B cell (primary cell): ENCODE data around the gene ASB2. TPM values are rescaled to one million over a fixed set of nuclear protein-coding genes. Genes with fewer than 3 reads are reported as not detected.

Source experiments
- ATAC-seq: fragments of 200-7000 bp; cut with Tn5 transposase; one replicate; pipeline ENCODE4 v1.10.0; 2021; ENCODE audit warnings: low read depth, mild to moderate bottlenecking, moderate number of reproducible peaks, moderate library complexity
- CTCF ChIA-PET: fragments of 350-600 bp; sonication (Branson Sonifier 250); formaldehyde crosslinking; loops from one replicate; lab custom pipeline; 2021; ENCODE audit warnings: antibody characterized with exemption, inconsistent platforms; lab: Charles Lee
- POLR2A ChIA-PET: fragments of 350-600 bp; sonication (Branson Sonifier 250); formaldehyde crosslinking; loops from one replicate; lab custom pipeline; 2021; ENCODE audit warnings: antibody characterized with exemption; lab: Charles Lee
- DNase-seq: peaks from one replicate; pipeline ENCODE4 v3.0.0; 2013
- H2AFZ ChIP-seq: 2 replicates; pipeline ENCODE4 v1.6.1; 2012; ENCODE audit warnings: mild to moderate bottlenecking, low read depth, low read length; ENCODE audit not compliant: insufficient read depth, poor library complexity, severe bottlenecking
- H3K27ac ChIP-seq, 2 donors: 1 replicate in 1 of 2; 2 replicates in 1 of 2; pipeline ENCODE4 v1.5.1; 2012 to 2013; ENCODE audit warnings: low read length in 2 of 2, mild to moderate bottlenecking in 2 of 2, moderate library complexity in 1 of 2
- H3K27me3 ChIP-seq, 4 experiments: fragments of 200-600 bp in 1 of 4; sonication (generic) in 1 of 4; replicated peaks in 1 of 4; 1 replicate in 2 of 4; 2 replicates in 2 of 4; pipeline versions ENCODE4 v1.6.1 to v1.7.0; 2013 to 2016; ENCODE audit warnings: low read length in 3 of 4, mild to moderate bottlenecking in 2 of 4, mixed read lengths in 1 of 4, moderate library complexity in 1 of 4; ENCODE audit not compliant: insufficient read depth in 4 of 4, control insufficient read depth in 3 of 4; ENCODE audit errors: control extremely low read depth in 1 of 4
- H3K36me3 ChIP-seq, 2 experiments: replicated peaks in 1 of 2; 1 replicate in 1 of 2; 2 replicates in 1 of 2; pipeline versions ENCODE4 v1.6.1 to v1.7.1; 2013; ENCODE audit warnings: low read length in 1 of 2; ENCODE audit not compliant: insufficient read depth in 2 of 2, control insufficient read depth in 1 of 2; ENCODE audit errors: control extremely low read depth in 1 of 2, extremely low read depth in 1 of 2
- H3K4me1 ChIP-seq, 2 donors: fragments of 200-600 bp in 1 of 2; sonication (generic) in 1 of 2; 1 replicate in 1 of 2; 2 replicates in 1 of 2; pipeline versions ENCODE4 v1.5.1 to v1.6.1; 2013 to 2017; ENCODE audit warnings: low read length in 2 of 2; ENCODE audit not compliant: control insufficient read depth in 2 of 2, insufficient read depth in 2 of 2
- H3K4me2 ChIP-seq: replicated peaks from 2 replicates; pipeline ENCODE3; 2012; ENCODE audit warnings: mild to moderate bottlenecking, low read depth, low read length; ENCODE audit not compliant: poor library complexity, severe bottlenecking
- H3K4me3 ChIP-seq, 5 experiments: fragments of 200-600 bp in 1 of 5; sonication (generic) in 1 of 5; 1 replicate in 3 of 5; 2 replicates in 2 of 5; pipeline versions ENCODE4 v1.5.1 to v1.7.0; 2011 to 2016; ENCODE audit warnings: low read length in 4 of 5, mild to moderate bottlenecking in 4 of 5, low read depth in 2 of 5, control low read depth in 1 of 5, moderate library complexity in 1 of 5; ENCODE audit not compliant: insufficient read depth in 1 of 5; ENCODE audit errors: control extremely low read depth in 1 of 5, extremely low read depth in 1 of 5
- H3K79me2 ChIP-seq: fragments of 200-600 bp; sonication (generic); one replicate; pipeline ENCODE4 v1.6.0; 2016; ENCODE audit warnings: low read length; ENCODE audit not compliant: control insufficient read depth, insufficient read depth
- H3K9ac ChIP-seq: fragments of 200-600 bp; sonication (generic); 2 replicates; pipeline ENCODE4 v1.6.1; 2017; ENCODE audit warnings: mild to moderate bottlenecking, low read length, moderate library complexity
- H3K9me3 ChIP-seq, 3 donors: one replicate each; pipeline versions ENCODE4 v1.6.1 to v1.7.1; 2013; ENCODE audit warnings: low read length in 2 of 3; ENCODE audit not compliant: control insufficient read depth in 2 of 3, insufficient read depth in 1 of 3; ENCODE audit errors: control extremely low read depth in 1 of 3
- H4K20me1 ChIP-seq: 2 replicates; pipeline ENCODE4 v1.6.0; 2012; ENCODE audit warnings: mild to moderate bottlenecking, low read length; ENCODE audit not compliant: insufficient read depth, control insufficient read depth, poor library complexity, severe bottlenecking
- H3K27ac Mint-ChIP-seq: one replicate; pipeline ENCODE4 v1.8.0; 2021; ENCODE audit warnings: mixed read lengths
- H3K27me3 Mint-ChIP-seq: one replicate; pipeline ENCODE4 v1.8.0; 2021; ENCODE audit warnings: mixed read lengths
- H3K4me1 Mint-ChIP-seq: one replicate; pipeline ENCODE4 v1.8.0; 2021; ENCODE audit warnings: mixed read lengths
- H3K4me3 Mint-ChIP-seq: one replicate; pipeline ENCODE4 v1.8.0; 2021; ENCODE audit warnings: mixed read lengths
- H3K9me3 Mint-ChIP-seq: one replicate; pipeline ENCODE4 v1.8.0; 2022; ENCODE audit warnings: mixed read lengths; ENCODE audit not compliant: insufficient read depth
- EZH2 ChIP-seq: IDR thresholded peaks from 2 replicates; pipeline ENCODE4 v1.6.1; 2012; ENCODE audit warnings: borderline replicate concordance, low read depth, mild to moderate bottlenecking, moderate library complexity, low read length; ENCODE audit not compliant: insufficient read depth, poor library complexity, severe bottlenecking
- WGBS: methylation state at CpG from one replicate; pipeline ENCODE4 v1.1.5; 2013; ENCODE audit warnings: missing lambda C conversion rate; ENCODE audit not compliant: insufficient coverage; 5-methylcytosine and 5-hydroxymethylcytosine counted together
- intact Hi-C: fragments of 100-400 bp; cut with micrococcal nuclease; formaldehyde crosslinking; loops from one replicate; pipeline ENCODE4 v1.10.0; 2022
- polyA plus RNA-seq: library from polyadenylated mRNA; depleted of rRNA; stranded (reverse); fragments of >200 nt; gene quantifications from 2 replicates; pipeline ENCODE4 v1.2.3, GENCODE V29; 2012
- total RNA-seq, 2 donors: library from RNA; stranded (reverse); fragments of 120-200 nt in 1 of 2; gene quantifications; 1 replicate in 1 of 2; 2 replicates in 1 of 2; pipeline versions ENCODE4 v1.2.3 to v1.2.4, GENCODE V29; 2013 to 2022
- TF ChIP-seq, protein P1 (sequence below): fragments of 200-600 bp; IDR thresholded peaks from one replicate; pipeline ENCODE4 v1.8.0; 2022; ENCODE audit warnings: antibody characterized with exemption, mild to moderate bottlenecking

Gene ASB2
- total and polyA plus RNA-seq, 2 donors (not counting 1 experiment from before 2014, with no cell fraction given), result 1.5 to 2.7 TPM

DNA sequence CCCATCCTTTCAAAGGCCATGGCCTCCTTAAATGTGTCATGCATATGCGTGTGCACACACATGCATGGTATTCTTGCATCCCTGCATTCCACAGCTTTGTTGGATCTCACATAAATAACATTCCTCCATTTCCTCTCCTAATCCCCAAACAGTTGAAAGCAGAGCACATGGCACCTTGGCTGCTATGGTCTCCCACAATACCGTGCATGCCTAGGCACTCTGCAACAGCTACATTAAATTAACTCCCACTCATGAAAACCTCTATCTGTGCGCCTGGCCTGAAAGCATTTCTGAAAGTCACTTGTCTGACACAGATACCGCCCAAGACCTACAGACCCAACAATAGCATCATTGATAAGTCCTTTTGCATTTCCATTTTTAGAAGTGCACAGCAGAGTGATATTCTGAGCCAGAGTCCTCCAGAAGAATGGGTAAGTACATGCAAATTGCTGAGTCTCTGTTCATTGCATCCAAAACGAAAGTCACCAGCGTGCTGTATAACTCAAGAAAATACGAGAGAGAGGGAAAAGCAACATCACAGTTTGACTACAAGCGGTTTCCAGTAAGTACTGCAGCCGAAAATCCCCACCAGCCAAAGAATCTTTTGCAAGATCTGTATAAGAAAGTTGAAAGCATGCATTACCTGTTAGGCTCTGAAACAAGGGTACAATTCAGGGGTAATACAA lies 436 bp downstream of the ASB2 start:
- intact Hi-C loops, result no loop called here
- H3K79me2 ChIP-seq, result no peaks in the 10 kb centered on the region
- H3K27ac Mint-ChIP-seq, result no peak overlapping the region
- H3K36me3 ChIP-seq, result no peaks in the 10 kb centered on the region
- H3K9ac ChIP-seq, result peak overlapping the region; percentile 13
- peaks cover 1 to 37% (median 18%) of the 10 kb centered on the region in 3 donors for H3K9me3 ChIP-seq
- peaks cover 37% of the 10 kb centered on the region for H3K27me3 Mint-ChIP-seq
- TF ChIP-seq EZH2, result no peak
- TF ChIP-seq, protein P1, sequence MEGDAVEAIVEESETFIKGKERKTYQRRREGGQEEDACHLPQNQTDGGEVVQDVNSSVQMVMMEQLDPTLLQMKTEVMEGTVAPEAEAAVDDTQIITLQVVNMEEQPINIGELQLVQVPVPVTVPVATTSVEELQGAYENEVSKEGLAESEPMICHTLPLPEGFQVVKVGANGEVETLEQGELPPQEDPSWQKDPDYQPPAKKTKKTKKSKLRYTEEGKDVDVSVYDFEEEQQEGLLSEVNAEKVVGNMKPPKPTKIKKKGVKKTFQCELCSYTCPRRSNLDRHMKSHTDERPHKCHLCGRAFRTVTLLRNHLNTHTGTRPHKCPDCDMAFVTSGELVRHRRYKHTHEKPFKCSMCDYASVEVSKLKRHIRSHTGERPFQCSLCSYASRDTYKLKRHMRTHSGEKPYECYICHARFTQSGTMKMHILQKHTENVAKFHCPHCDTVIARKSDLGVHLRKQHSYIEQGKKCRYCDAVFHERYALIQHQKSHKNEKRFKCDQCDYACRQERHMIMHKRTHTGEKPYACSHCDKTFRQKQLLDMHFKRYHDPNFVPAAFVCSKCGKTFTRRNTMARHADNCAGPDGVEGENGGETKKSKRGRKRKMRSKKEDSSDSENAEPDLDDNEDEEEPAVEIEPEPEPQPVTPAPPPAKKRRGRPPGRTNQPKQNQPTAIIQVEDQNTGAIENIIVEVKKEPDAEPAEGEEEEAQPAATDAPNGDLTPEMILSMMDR, result no peak
- CTCF ChIA-PET, result interaction anchor here (1.4 to 37.7 kb wide), 3 partner anchors 20 to 33 kb away, joined by 3 to 1036 read pairs (median 18); no protein-coding TSS in a partner anchor
- H3K4me3 ChIP-seq, result peak overlapping the region in 2 of 5 experiments; percentile 4 to 15
- no peaks in the 10 kb centered on the region for H4K20me1 ChIP-seq
- H3K9me3 Mint-ChIP-seq, result no peaks in the 10 kb centered on the region
- peak overlapping the region; percentile 47 for H3K4me2 ChIP-seq
- no peak overlapping the region for H3K27ac ChIP-seq
- H3K4me3 Mint-ChIP-seq, result peak overlapping the region; percentile 62
- 70% methylated on average over 6 of the region's 9 CpGs for WGBS
- POLR2A ChIA-PET, result no interaction called here
- no peak for DNase-seq
- H3K4me1 Mint-ChIP-seq, result peaks cover 44% of the 10 kb centered on the region
- H2AFZ ChIP-seq, result no peak overlapping the region
- peaks cover 0 to 43% (median 25%) of the 10 kb centered on the region in 4 experiments for H3K27me3 ChIP-seq
- peaks cover 31 to 43% of the 10 kb centered on the region in 2 donors for H3K4me1 ChIP-seq
- no peak for ATAC-seq

DNA sequence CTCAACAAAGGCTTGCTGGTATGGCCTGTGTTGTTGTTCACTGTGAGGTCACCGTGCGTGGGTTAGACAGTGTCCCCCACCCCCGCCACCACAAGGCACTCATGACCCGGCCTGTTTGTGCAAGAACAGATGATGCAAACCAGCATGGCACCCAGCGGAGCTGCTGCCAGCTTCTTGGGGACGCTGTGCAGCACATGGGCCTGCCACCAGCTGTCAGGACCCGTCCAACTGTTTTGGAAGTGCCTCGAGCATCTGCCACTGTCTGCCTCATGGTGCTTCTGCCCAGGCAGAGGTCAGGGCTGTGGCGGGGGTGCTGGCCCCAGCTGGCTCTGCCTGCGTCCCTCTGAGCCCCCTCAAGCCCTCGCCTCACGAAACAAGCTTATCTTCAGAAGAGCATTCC lies 1.5 kb downstream of the ASB2 start:
- no peak overlapping the region for H3K4me3 Mint-ChIP-seq
- no peak for ATAC-seq

More for the DNA sequence above, 1.5 kb downstream of the ASB2 start:
- H3K4me1 Mint-ChIP-seq, result peaks cover 55% of the 10 kb centered on the region
- H3K79me2 ChIP-seq, result no peaks in the 10 kb centered on the region
- H3K27me3 Mint-ChIP-seq, result peaks cover 31% of the 10 kb centered on the region
- H3K9ac ChIP-seq, result no peak overlapping the region
- H3K4me2 ChIP-seq, result no peak overlapping the region
- H3K27ac ChIP-seq, result no peak overlapping the region
- H3K4me3 ChIP-seq, result no peak overlapping the region
- CTCF ChIA-PET, result interaction anchor here (1.4 to 37.7 kb wide), 3 partner anchors 19 to 32 kb away, joined by 3 to 1036 read pairs (median 18); no protein-coding TSS in a partner anchor
- intact Hi-C loops, result no loop called here
- H3K36me3 ChIP-seq, result no peaks in the 10 kb centered on the region
- H3K9me3 Mint-ChIP-seq, result no peaks in the 10 kb centered on the region
- H4K20me1 ChIP-seq, result no peaks in the 10 kb centered on the region
- POLR2A ChIA-PET, result no interaction called here
- WGBS, result 90% methylated on average over 12 of the region's 12 CpGs
- H3K27me3 ChIP-seq, result peaks cover 0 to 34% (median 23%) of the 10 kb centered on the region in 4 experiments
- H3K9me3 ChIP-seq, result peaks cover 1 to 34% (median 18%) of the 10 kb centered on the region in 3 donors
- peaks cover 42 to 54% of the 10 kb centered on the region in 2 donors for H3K4me1 ChIP-seq
- no peak overlapping the region for H2AFZ ChIP-seq
- DNase-seq, result no peak
- no peak overlapping the region for H3K27ac Mint-ChIP-seq
- TF ChIP-seq EZH2, result no peak
- TF ChIP-seq, protein P1, result no peak
